T-helper 2 cell treated with Interferon-gamma antibody and Interleukin-4, amounts not matched to agents 100 ng/mL and 5 ng/mL, for 36 hours (primary cell): ENCODE data around the gene SOX11. TPM values are rescaled to one million over a fixed set of nuclear protein-coding genes. Genes with fewer than 3 reads are reported as not detected.
"Not testable (repeated sequence)": the region's sequence is repeated elsewhere in the genome, so short reads cannot be mapped to it uniquely, and the experiment has no call there.

ENCODE experiments used
- intact Hi-C: fragments of 100-400 bp; cut with micrococcal nuclease; formaldehyde crosslinking; loops from one replicate; pipeline ENCODE4 v1.15.1; 2023
- total RNA-seq: library from RNA; stranded (reverse); gene quantifications from 2 replicates; pipeline ENCODE4 v1.2.3, GENCODE V29; 2022

SOX11 gene
- not detected in 2 replicates for total RNA-seq

DNA sequence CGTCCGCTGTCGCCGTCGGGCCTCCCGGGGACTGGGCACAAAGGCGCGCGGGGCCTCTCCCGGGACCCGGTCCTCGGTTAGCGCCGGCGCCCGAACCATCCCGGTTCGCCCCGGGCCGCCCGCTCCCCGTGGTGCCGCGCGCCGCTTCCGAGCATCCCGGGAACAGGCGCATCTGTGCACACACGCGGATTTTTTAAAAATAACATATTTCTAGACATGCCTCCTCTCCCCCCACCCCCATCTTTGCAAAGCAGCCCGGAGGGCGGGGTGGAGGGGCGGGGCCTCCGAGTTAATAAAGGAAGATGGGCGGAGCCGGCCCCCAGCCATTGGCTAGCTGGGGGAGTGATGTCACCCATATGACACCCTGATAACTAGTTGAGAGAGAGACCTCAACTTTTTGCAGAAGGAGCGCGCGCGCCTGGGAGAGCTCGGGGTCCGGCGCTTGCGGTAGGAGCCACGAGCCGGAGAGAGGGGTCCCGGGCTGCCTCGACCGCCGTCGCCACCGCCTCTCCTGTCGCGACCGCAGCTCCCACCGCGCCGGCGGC, at the start of gene SOX11:
Gene SOX11, plus strand, starts transcription at position 400 of the 545 bp plus-strand sequence. CDS start 338 bp downstream, outside the sequence.
- intact Hi-C loops, result no loop called here

DNA sequence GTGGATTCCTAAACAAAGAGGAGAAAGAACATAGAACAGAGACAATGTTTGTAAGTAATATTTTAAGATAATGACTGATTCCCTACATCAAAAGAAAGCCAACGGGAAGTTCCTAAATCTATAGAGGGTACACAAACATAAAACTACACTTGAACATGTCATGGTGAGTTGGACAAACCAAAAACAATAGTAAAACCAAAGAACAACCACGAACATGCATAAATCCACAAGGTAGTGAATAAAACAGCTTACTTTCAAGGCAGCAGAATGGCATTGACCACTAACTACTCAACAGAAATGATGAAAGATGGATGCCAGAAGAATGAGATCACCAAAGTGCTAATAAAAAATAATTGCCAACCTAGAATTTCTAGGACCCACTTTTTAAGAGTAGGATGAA, 39.5 kb upstream of the SOX11 start:
- intact Hi-C loops, result not testable (repeated sequence)

DNA sequence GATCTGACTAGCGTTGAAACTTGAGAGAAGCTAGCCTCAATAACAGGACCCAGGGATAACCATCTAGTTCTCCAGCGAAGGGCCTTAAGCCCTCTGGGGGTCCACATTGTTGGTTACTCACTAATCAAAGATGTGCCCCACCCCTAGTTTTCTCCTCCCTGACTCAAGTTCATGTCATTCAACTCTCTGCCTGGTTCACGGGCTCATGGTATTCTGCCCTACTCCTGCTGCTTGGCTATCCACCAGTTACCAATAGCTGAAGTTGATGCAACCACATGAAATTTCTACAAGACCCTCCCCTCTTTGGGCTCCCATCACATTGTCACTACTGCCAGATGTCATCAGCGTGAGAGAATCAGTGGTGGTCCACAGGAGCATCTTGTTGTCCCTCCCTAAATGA, 38.4 kb upstream of the SOX11 start:
- intact Hi-C loops, result not testable (repeated sequence)

DNA sequence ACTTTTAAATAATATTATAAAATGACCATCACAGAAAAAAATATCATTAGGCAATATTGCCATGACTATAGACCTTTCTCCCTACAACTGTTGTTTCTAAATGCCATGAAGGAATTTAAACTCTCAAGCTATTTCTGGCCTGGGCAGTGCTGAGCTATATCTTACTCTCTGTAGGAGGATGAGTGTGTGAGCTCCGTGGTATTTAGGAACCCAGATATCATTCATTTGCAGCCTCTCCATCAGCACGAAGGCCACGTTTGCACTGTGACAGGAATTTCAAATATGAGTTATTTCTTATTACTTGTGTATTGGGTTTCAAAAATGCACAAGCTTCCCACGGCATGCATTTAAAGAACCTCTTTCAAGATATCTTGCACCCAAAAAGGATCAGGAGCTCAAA, 35.0 kb upstream of the SOX11 start:
- intact Hi-C loops, result no loop called here

DNA sequence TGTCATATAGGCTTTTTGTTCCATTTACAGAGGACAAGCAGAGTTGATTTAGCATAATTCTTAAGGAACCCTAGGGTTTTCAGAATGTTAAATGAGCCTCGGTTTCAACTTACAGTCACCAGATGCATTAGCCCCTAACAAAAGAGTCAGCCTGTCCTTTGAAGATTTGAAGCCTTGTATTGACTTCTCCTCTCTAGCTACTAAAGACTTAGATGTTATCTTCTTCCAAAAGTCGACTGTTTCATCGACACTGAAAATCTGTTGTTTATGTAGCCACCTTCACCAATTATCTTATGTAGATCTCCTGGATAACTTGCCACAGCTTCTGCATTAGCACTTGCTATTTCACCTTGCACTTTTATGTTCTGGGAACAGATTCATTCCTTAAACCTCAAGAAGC, 31.6 kb upstream of the SOX11 start:
- intact Hi-C loops, result no loop called here

DNA sequence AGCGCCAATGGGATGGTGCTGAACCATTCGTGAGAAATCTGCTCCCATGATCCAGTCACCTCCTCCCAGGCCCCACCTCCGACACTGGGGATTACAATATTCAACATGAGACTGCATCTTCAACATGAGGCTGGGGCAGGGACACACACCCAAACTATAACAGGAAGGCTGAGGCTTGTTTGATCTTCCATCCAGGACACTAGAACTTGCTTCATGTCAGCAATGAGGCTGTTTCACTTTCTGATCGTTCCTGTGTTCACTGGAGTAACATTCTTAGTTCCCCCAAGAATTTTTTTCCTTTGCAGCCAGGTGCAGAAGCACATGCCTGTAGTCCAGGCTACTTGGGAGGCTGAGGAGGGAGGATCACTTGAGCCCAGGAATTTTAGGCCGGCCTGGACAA, 30.8 kb upstream of the SOX11 start:
- intact Hi-C loops, result no loop called here

DNA sequence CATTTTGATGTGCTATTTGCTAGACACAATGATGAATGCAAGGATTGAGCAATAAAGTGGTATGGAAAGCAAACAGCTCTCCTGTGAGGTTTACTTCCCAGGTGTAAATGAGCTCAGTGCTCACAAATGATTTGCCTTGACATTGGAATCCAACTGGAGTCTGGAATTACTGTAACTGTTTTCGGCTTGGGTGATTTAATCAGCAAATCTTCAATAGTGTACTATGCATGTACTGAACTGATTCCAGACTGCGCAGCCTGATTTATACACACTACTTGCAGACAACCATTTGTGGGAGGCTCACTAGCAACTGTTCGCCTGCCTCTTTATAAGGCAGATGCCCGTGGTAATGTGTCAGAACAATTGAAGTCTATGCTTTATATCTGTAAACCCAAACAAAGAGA, 27.9 kb upstream of the SOX11 start:
- intact Hi-C loops, result no loop called here

DNA sequence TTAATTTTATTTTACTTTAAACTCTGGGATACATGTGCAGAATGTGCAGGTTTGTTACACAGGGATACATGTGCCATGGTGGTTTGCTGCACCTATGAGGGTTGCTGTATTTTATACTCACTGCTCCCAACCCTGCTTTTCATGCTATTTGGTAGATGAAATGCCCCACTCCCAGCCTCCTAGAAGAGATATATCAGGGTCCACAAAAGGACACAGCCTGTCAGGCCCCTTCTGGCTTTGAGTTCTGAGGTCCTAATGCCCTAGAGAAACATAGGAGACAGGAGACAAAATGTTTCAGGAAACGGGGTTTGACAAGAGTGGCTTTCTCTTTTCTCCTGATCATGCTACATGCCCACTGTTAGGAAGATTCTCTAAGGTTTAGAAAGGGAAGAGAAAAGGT, 27.1 kb upstream of the SOX11 start:
- intact Hi-C loops, result no loop called here

DNA sequence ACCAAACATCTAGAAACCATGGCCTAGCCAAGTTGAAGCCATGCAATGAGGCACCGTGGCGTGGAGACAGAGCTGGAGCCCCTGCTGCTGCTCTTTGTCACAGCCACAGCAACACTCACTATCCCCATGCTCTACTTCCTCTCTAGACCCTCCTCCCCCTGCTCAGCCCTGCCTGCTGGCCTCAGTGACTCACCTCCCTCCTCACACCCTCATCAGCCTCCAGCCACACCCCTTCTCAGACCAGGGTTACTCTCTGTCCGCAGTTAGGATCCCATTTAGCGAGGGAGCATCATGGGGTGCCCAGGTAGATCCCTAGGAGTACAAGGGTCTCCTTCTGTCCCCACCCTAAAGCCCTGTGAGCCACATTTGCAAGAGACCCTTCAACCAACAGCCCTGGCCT, 25.4 kb upstream of the SOX11 start:
- intact Hi-C loops, result no loop called here

DNA sequence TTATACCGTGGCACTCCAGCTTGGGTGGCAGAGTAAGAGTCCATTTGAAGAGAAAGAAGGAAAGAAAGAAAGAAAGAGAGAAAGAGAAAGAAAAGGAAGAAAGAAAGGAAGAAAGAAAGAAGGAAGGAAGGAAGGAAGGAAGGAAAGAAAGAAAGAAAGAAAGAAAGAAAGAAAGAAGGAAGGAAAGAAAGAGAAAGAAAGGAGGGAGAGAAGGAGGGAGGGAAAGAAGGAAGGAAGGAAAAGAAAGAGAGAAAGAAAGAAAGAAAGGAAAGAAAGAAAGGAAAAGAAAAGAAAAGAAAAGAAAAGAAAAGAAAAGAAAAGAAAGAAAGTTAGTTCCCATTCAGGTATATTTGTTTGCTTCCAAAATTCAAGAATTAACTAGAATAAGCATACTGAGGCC, 24.5 kb upstream of the SOX11 start:
- intact Hi-C loops, result not testable (repeated sequence)

DNA sequence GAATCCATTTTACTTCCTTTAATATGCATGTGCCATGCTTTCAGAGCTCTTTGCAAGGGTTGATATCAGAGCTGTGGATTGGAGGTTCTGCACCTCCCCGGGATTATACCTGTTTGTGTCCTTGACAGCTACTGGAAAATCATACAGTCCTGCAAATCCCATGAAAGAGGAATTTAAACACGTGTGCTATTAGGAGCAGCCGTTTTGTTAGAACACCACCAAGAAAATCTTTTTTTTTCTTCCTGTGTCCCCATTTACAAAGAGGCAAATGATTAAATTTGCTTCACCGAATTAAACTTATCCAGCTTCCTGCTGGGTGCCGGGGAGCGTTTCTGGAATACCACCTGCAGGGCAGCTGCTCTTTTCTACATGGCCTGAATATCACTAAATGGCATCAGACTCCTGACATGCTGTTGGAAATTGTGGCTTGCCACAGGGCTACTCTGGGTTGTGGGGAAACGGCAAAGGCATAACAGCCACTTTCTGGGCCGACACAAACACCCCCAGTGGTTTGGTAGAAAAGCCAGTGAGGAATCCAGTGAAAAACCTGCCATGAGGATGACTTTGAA, 23.4 kb upstream of the SOX11 start:
- intact Hi-C loops, result no loop called here

DNA sequence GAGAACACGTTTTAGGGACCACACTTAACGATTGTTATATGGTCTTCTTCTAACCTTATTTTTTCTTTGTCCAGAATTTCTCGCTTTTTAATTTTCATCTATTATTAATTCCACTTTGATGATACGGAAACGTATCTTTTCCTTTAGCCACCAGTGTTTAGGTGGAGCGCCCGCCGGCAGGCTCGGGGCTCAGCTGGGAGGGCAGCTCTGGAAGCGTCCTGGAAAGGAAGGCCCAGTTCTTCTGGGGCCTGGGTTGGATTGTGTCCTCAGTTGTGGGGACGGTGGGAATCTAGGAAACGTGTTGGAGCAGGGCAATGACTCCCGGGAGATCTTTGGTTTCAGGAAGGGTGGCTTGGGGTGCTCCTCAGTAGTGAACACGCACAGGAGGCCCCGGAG, 19.4 kb upstream of the SOX11 start:
- intact Hi-C loops, result no loop called here

DNA sequence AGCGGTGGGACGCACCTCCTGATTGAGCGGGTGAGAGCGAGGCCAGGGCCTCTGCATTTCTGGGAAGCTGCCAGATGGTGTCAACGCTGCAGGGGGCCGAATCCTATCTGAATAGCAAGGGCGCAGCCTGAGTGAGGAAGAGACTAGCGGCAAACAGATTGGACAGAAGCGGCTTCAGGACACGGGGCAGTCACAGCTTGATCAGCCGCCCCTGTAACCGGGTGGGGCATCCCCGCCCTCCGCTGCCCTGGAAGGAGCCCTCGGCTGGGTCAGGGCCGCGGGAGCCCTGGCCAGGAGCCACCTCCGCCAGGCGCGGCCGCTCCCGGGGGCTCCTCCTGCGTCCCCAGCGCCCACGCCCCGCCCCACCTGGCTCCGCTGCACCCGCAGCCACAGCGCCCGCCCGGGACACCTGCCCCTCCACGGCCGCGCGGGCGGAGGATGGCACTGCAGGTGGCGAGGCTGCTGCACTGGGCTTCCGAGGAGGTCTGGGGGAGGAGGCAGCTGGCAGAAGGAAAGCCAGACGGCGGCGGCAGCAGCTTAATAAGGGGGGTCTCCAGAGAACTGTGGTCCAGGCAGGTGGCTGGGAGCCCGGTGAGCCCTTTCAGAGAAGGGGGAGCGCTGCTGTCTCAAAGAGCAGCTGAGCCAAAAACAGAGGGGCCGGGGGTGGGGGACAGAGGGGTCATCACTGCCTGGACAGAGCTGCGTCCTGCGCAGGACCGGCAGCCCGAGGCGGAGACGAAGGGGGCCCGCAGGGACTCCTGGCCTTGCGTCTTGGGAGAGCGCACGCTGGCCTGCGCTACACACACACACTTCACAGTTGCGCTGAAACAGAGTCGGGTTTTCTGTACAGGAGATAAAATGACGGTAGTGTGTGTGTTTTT, 18.8 kb upstream of the SOX11 start:
- intact Hi-C loops, result no loop called here

DNA sequence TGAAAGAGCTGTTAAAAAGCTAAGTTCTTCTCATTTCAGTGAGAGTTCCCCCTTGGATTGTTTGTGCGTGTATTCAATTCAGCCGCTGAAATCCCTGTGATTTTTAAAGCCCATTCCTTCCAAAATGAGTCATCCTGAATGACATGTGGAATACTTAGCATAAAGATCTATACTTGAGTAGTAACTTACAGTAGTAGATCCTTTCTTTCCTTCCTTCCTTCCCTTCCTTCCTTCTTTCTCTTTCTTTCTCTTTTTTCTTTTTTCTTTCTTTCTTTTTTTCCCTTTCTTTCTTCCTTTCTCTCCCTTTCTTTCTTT, 18.2 kb upstream of the SOX11 start:
- intact Hi-C loops, result no loop called here

DNA sequence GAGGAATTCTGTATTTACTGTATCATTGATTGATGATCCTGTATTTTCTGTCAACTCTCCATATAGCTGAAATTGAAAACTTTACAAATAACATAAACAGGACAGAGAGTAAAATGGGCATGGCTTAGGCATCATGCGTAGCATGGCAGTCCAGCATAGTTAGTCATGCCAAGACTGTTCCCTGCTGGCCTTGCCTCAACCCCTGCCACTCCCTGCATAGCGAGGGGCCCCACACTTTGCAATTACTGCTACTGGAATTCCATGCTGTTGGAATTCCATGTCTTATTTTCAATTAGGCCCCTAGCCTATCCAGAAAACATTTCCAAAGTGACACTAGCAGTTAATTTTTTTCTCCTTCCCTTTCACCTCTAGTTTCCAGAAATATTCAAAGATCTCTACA, 15.1 kb upstream of the SOX11 start:
- intact Hi-C loops, result no loop called here

DNA sequence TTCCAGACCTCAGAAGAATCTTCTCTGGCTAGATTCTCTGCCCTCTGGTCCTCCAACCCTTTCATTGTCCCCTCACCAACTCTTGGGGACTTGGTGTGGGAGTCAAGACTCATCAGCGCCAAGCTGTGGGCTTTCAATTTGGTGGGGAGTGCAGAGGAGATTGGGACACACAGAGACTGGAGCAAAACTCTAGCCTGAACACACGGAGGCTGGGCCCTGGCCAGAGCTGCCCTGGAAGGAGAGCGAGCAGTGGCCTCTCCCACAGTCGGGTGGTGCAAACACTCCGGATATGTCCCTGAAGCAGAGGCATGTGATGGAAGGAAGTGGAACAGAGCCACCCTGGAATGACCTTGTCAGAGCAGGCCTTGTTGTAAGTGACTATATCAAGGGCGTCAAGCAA, 8.7 kb upstream of the SOX11 start:
- intact Hi-C loops, result no loop called here

DNA sequence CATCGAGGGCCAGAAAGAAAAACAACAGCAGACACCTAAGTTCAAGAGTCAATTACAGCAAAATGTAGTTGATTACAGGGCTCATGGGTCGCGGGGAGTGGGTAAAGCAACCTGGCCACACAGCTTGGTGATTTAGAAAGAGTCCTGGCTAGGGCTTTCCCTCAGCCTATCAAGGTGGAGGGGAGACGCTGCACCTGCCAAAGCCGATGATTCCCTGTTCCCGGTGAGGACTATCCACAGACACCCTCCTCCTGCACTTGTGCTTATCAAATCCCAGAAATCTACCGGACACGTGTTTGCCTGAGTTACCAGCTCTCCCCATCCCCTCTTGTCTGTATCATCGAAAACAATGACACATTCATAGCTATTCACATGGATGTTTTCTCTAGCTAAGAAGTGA, 7.0 kb upstream of the SOX11 start:
- intact Hi-C loops, result no loop called here

DNA sequence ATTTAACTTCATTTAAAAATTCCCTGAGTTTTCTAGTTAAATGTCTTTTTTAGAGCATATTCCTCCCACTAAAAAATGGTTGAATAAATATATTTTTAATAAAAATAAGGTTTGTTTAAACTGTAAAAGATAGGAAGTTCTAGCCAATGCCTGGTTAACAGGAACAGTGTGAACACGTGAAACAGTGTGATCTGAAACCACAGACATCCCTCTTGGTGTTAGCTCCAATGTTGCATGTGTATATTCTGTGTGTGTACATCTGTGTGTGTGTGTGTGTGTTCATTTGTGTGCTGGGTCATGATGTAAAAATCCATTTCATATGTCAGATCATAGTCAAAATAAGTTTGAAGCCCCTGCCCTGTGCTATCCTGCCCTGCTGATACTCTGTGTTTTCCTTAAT, 6.1 kb upstream of the SOX11 start:
- intact Hi-C loops, result no loop called here

DNA sequence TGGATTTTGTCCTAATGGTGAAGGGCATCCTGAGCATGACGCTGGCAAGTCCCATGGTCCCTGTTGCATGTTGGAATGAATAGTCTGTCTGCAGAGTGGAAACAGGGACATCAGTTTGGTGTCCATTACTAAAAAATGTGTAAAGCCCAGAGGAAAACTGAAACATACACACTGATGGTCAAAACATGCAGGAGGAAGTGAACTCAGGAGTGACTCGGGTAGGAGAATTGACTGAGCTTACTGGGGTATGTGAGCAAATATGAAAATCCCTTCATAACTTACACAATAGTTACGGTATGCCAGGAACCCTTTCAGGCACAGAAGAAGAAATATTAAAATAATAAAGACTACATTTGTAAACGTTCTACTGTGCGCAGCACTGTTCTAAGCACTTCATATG, 5.6 kb upstream of the SOX11 start:
- intact Hi-C loops, result no loop called here

DNA sequence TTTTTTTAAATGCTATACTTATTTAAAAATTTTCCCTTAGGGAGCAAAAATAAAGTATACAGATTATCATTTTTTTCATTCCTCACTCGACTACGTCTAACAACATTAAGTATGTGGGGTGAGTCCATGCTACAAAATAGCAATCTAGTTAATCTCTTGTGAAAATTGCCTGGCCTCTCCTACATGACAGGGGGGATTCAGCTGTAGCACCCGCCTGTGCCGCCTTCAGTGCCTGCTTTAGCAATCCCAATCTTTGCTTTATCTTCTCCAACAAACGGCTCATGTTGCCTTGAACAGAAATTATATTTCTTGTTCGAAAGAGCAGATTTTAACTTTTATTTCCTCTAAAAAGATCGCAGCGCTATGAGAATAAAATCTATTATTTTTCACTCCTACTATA, 2.4 kb upstream of the SOX11 start:
- intact Hi-C loops, result no loop called here

DNA sequence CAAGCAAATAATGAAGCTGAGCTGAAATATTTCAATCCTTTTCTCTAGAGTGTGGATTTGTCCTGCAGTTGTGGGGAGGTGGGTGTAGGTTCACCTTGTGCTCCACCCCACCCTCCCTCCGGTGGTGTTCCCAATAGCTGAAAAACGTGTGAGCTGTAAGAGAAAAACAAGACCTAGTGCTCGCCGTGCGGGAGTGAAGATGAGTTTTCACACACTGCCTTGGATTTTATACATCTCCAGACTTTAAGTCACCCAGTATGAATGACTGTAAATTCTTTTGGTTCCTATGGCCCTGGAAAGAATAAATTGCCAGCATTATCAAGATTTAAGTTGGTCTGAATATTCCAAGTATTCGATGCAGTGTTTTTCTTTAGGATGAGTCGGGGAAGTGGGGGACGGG, 1.9 kb upstream of the SOX11 start:
- intact Hi-C loops, result no loop called here

DNA sequence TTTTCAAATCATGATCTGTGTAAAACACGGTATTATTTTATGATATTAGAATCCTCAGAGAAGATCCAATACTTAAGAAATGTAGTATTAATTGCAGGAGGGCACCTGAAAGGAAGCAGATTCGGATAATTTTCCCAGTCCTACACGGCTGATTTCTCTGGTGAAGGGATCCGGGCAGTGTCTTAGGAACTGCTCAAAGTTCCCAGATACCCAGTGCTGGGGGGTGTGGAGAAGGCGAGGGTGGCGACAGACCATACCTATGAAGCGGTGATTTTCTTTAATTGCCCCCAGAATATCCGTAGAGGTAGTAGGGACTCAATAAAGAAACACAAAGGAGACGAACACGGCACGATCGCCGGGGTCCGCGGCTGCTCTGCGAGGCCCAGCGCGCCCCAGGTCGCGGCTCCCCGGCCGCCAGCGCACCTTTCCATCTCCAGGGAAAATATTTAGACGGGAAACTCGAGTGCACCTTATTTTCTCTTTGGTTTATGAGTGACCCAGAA, 1.4 kb upstream of the SOX11 start:
- intact Hi-C loops, result no loop called here
